H1 (cell line): ENCODE results near the gene CNTN5.

Experiments
- CREB1 ChIP-seq: IDR thresholded peaks from 2 replicates; pipeline ENCODE4 v1.6.1; 2012; ENCODE audit warnings: inconsistent platforms
- EZH2 ChIP-seq: fragments of 200-600 bp; sonication (generic); IDR thresholded peaks from 2 replicates; pipeline ENCODE4 v1.7.1; 2012; ENCODE audit warnings: low read depth, mild to moderate bottlenecking, moderate library complexity, low read length, inconsistent platforms; ENCODE audit not compliant: severe bottlenecking
- RFX5 ChIP-seq: IDR thresholded peaks from 2 replicates; pipeline ENCODE4 v1.6.1; 2011; ENCODE audit warnings: low read depth, low read length, improper control_type of control experiment, borderline replicate concordance
- TAF1 ChIP-seq: IDR thresholded peaks from 2 replicates; pipeline ENCODE4 v1.6.1; 2011; ENCODE audit warnings: mild to moderate bottlenecking, low read depth, low read length

DNA sequence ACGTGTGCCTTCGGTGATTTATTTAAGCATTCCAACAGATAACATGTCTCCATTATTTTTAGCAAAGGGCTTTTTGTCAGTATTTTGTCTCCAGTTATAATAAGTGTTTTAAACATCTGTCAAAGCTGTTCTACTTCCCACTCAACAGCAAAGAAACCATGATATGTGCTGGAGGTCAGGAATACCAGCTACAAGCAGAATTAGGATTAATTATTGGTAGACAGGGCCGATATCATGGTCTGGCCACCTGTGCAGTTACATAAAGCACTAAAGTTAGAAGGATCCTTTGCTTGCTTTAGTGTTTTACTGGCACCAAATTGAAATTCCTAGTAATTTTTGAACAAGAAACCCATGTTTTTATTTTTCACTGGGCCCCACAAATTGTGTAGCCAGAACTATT is 1075.1 kb downstream of the CNTN5 start:
- no peak for TF ChIP-seq CREB1
- TF ChIP-seq RFX5 = no peak
- TF ChIP-seq EZH2 = no peak
- TF ChIP-seq TAF1 = no peak
